ENCODE data around the gene PLEKHA7. TPM values are rescaled to one million over a fixed set of nuclear protein-coding genes. Genes with fewer than 3 reads are reported as not detected.

PLEKHA7 gene
- polyA plus RNA-seq, 10 donors = 2.9 to 7.8 (median 5.6) TPM

DNA sequence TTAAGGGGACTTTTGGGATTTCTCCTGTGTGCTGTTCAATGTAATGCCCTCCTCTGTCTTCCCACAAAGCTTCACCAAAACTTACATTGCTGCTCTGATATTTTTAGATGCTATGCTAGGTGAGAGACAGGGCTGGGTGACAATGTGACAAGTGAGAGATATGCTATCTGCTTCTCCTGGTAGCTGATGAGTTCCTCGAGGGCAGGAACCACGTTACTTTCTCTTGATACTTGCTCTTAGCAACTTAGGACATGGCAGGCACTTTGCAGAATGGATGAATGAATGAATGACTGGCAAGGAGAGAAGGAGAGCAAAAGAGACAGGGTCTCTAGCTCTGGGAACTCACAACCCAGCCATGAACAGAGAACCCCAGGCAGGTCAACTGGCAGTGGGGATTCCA lies 160.4 kb downstream of the PLEKHA7 start:
- no peak for DNase-seq

DNA sequence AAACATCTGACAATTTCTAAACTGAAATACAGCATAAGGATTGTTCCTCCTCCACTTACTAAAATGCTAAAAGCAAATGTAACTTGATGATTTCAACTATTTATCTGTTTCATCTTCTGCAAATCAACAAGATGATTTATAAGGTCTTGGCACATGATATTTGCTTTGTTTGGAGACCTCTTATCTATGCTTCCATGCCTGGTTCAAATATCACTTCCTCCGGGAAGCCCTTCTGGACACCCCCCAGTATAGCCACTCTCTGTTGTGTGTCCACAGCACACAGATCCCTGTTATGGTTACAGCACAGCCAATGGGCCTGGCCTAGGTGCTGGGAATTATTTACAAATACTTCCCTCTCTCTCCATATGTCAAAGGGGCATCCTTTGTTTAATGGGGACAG lies 160.9 kb downstream of the PLEKHA7 start:
- no peak for DNase-seq

DNA sequence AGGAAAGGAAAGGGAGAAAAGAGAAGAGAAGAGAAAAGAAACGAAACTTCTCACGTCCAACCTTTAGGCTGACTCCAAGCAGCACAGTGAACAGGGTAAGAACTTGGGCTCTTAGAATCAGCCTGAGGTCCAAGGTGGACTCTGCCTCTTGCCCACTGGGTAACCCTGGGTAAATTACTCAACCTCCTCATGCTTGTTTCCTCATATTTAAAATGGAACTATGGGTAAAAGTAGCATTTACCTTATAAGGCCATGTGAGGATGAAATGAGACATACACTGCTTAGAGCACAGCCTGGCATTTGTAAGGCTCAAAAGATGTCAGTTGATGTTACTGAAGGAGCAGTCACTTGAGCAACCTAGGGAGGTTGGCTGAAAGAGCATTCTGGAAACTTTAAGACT lies 167.9 kb downstream of the PLEKHA7 start:
- DNase-seq = no peak

DNA sequence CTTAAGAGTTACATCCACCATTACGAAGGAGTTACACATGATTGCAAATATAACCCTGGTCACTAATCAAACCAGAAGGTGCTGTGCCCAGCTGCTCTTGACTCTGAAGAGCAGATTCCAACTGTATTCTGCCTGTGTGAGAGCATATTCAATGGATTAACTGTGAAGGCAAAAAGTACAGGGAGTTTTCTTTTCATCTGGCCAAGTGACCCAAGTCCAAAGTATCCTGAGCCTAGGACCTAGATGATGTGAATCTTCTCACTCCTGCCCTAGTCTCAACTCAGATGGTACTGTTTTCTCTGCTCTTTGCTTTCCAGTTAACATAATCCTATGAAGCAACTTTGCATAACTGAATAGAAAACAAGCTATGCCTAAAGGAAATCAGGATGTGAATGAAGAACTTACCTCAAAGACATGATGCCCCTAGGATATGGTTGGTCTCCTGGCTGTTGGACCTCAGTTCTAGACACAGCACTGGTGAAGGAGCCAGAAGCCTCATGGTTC lies 169.9 kb downstream of the PLEKHA7 start:
- no peak for DNase-seq

DNA sequence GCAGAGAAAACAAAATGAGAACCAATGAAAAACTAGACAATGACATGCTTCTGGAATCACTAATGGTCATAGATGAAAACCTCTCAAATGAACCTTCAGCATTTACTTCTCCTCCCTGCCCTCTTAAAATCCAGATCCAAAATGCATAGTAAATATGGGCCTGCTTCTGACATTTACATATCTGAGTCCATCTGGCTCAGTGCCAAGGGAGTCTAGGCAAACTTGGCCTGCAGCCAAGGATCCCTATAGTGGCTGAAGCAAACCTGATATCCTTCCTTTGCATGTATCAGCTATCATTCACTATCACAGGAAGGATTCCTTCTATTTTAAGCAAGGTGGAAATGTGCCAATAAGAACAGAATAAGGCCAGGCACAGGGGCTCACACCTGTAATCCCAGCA lies 170.9 kb downstream of the PLEKHA7 start:
- DNase-seq = peak in 1 of 3 donors; percentile 30

DNA sequence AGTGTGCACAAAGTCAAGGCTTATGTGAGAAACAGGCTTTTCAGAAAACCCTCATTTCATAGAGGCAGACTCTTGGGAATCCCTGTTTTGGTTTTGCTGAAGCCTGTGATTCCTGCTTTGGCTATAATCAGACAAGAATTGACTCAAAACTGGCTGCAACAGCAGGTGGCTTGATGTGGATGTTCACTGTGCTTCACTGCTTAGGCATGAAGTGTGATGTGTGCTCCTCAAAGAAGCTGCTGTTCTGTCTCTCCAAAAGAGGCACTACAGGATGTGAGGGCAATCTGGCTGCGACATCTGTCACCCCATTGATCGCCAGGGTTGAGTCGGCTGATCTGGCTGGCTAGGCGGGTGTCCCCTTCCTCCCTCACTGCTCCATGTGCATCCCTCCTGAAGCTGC lies 172.2 kb downstream of the PLEKHA7 start:
- DNase-seq = no peak

DNA sequence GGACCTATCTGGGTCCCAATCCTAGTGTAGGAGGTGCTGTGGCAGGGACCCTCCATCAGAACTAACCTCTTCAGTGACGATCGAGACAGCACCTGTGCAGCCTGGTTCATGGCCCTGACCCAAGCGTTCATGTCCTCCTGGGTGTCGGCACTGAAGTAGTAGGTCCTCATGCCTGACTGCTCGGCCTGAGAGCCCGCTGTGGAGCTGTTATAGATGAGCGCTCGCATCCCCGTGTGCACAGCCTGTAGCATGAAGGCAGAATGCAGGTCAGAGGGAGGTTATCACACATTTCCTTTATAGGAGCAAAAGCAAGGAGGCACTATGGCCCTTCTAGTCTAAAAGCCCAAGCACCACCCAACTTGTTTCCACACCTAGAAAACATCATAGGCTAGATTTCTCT lies 172.7 kb downstream of the PLEKHA7 start:
- no peak for DNase-seq

DNA sequence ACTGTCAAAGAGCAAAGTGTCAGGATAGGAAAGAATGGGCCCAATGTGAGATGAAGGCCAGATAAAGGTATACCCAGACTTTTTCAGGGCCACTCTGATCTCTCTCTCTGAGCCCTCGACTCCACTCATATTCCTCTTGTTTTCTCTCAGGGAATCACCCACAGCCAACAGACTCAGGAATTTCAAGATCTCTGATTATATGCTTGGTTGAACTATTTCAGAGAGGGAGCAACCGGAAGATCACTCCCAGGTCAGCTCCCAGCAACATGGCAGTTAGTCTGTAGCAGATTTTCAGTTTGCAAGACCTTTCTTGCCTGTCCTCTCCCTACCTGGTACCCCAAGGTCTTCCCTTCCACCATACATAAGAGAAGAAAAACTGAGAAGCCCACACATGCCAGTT lies 173.3 kb downstream of the PLEKHA7 start:
- no peak for DNase-seq

DNA sequence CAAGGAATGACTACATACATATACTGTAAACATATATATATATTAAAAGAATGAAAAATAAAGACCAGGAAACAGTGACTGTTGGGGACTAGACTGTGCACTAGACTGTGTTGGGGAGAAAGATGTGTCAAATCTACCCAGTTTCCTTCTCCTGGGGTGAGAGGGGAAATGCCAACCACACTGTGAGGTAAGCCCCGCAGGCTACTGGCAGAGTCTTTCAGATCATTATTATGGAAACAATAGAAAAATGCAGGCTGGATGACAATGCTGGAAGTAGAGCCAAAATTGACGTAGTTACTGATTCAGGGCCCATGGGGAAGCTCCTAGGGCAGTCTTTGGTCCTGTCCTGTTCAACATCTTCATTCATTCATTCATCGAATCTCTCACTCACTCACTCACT lies 174.4 kb downstream of the PLEKHA7 start:
- no peak for DNase-seq

DNA sequence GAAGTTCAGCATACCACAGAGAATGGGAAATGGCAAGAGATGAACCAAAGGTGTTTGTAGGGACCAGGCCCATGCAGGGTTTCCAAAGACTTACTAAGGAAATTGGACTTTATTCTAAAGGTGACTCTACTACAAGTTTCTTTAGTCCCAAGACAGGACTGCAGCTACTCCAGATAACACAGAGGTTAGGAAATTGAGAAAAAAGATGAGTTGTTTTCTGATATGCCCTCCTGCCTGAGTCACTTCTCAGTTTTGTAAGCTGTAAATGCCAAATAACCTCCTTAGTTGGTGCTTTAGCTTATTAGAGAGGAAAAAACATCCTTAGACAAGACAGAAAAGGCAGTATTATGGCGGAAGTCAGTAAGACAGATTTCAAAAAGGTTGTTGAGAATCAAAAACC lies 179.8 kb downstream of the PLEKHA7 start:
- DNase-seq = no peak

DNA sequence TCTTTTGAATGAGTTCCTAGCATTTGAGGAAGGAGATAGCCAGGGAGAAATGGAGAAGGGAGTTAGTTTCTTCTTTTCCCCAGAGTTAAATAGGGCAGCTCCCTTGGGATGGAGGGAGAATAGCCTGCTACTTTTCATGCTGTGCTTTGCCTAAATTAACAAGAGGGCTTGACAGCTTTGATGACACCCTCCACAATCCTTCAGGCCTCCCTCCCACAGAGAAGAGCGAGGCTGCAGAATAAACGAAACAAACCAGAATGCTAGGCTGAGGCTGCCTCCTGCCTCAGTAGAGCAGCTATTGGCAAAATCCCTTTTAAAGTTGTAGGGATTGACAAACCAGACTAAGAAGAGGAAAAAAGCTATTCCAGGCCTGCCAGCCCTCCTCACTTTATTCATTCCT lies 181.2 kb downstream of the PLEKHA7 start:
- DNase-seq = no peak

DNA sequence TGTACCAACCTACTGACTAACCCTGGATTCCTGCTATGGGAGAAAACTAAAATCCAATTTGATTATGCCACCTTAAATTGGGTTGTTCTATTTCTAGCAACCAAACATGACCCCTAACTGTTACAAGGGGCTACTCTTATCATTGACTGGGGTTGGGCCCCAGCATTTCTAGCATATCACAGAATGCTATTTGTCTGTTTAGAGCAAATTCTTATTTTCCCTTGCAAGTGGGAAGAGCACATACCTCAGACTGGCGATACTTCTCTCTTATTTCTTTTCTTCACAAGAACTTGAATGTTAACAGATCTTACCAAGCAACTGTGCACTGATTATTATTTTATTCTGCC lies 182.0 kb downstream of the PLEKHA7 start:
- DNase-seq = no peak

DNA sequence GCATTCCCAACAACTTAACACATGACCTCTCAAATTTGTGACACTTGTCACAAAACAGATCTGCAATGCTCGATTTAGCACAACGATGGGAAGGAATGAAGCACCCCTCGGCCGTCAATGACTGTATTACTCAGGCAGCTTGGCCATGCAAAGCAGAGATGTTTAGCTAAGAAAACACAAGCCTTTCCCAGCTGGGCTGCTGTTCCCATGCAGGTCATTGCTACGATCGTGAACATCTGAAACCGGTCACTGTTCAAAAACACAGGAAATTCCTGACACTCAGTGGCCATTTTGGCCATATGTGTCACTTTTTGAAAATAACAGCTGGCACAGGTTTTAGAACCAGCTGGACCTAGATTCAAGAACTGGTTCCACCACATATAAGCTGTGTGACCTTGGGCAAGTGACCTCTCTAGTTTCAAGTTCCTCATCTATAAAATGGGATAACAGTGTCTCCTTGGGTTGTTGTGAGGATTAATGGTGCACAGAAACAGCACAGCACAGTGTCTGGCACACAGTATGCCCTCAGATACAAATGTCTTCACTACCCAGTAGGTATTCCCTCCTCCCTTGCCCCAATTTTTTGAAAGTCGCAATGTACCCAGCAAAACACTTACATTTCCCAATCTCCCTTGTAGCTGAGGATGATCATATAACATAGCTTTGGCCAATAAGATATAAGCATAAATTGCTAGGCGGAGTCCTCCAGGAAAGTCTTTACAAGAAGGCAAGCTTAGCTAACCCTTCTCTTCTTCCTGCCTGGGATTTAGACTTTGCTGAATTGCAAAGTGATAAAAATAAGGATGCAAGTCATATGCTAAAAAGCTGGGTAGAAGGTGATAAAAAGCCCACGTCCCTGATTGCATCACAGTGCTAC lies 182.7 kb downstream of the PLEKHA7 start:
- no peak for DNase-seq

DNA sequence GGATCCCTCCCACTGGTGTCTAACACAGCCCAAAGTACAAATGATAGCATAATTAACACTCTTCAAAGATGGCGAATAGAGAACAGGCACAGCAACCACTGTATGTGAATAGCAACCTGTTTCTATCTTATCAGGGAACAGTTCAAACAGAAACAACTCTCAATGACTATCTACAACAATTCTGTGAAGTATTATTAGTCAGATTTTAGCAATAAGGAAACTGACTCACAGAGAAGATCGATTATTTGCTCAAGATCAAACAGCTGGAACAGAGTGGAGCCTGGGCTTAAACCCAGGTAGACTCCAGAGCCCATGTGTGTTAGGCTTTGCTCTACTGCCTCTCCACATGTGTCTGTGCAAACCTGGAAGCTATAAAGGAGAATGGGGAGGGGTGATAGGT lies 187.1 kb downstream of the PLEKHA7 start:
- no peak for DNase-seq

DNA sequence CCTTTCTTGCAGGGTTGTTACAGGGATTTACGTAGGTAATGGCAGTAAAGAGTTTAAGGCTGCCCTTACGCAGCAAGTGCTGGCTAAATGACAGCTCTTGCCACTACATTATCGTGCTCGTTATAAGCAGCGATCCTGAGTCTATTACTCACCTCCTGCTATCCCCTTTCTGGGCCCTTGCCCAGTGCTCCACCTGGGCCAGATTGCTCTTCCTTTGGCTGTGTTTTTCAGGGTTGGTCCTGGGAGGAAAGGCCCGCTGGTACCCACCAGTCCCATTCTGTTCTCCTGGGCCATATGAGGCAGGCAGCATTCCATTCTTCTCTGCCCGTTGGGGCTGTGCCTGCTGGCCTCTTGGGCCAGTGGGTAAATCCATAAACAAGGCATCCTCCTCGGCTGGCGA lies 188.2 kb downstream of the PLEKHA7 start:
- DNase-seq = no peak

DNA sequence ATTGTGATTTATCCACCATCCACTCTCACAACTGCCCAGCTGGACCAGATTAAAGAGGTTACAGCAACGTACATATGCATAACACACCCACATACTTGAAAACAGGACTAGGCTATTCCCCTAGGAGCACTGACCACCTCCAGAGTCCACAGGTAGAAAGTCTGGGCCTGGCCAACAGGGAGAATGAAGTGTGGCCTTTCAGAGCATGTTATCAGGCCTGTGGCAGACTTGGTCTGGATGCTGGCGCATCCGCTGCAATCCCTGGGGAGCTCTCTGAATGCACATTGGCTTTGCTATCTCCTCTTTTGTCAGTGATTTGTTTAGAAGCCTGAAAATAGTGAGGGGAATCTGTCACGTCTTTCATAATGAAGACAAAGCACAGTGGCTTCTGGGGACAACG lies 189.1 kb downstream of the PLEKHA7 start:
- no peak for DNase-seq

DNA sequence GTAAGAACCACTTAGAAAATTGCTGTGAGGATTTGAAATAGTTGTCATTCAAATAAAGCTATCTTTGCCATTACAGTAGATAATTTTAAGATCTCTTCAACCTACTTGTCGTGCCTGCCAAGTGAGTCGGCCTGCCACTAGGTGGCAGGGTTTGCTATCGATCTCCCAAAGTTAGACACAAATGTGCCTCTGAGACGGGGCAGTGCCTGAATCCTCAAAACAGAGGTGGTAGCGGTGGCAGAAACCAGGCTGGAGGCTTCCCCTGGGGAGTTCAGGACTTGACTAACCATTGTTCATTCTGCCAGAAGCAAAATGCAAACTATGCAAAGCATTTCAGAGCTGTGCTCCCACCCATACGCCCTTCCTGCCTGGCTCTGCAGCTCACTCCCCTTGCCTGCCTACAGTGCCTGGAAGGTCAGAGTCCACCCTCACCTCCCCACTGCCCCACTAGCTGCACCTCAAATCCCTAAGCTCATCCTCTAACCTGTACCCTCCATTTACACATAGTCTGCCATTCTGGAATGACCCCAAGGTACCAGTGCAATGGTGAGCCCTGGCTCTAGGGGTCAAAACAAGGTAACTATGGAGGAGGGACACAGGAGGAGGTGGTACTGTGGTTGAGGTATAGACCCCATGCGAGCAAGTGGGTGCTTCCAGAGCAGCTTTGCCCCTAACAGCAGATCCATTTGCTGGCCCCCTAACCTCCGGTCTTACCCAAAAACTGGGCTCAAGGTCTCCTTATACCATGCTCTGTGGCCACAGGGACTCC lies 193.7 kb downstream of the PLEKHA7 start:
- peak; percentile 66 to 83 (median 79) for DNase-seq

DNA sequence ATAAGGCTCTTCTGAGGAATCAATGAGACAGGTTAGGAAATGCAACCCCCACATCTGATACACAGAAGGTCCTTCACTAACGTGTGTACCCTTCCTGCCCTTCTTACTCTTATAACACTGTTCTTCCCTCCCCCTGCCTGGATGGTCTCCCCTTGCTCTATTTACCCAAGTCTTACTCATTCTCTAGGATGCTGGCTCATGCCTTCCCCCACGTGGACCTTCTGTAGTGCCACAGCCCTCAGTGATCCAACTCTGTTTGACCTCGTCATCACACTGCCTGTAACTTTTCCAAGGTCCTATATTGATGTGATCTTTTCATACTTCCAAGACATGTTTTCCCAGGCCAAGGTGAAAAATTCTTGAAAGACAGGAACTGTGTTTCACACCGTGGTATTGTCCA lies 195.9 kb downstream of the PLEKHA7 start:
- DNase-seq = no peak

DNA sequence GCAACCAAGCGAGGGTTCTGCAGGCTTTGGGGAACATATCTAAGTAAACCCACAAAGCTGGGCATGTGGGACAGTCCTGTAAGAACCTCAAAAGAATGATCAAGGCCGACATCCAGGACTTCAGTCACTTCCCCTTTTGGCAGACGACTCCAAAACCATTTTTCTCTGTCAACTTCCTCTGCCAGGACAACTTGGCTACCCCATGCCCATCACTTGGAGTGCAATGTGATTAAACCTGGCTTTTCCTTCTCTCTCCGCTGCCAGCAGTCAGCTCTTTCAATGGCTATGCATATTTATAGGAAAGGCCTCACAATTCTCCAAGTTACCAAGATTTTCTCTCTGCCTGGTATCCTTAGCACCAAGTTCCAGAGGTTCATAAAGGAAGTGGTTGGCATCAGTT lies 196.9 kb downstream of the PLEKHA7 start:
- DNase-seq = no peak

DNA sequence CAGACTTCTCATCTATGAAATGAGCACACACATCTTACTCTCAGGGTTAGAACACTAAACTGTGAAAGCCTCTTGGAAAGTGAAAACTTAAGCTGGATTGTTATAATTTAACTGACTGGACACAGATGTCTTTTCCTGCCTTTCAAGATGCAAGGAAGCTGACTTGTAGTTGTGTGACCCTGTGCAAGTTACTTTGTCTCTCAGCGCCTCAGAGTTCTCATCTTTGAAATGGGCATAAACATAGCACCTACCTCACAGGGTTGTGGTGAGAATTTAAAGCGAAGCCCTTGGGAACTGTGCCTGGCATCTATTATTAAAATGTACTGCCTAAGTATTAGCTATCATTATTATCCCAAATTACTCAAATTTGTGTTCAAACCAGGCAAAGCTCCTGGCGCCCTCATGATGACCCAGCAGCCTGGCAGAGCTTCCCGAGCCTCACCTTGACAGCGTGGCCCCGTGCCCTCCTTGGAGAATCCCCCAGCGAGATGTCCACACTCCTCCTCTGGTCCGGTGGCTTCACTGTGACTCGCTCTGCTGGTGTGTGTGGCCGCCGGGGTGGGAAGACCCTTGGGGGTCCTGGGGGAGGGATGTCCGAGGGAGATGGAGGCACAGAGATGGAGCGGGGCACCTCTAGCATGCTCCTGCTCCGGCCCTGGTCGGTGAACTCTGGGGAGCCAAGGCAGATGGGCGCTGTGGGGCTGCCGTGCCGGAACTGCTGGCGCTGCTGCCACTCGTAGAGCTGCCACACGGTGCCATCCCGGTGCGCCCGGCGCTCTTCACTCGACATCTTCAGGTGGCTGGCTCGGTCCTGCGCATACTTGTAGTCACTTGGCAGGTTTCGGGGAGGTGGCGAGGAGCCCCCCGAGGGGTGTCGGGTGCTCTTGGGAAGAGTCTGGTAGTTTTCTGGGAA lies 197.6 kb downstream of the PLEKHA7 start:
- DNase-seq = no peak

DNA sequence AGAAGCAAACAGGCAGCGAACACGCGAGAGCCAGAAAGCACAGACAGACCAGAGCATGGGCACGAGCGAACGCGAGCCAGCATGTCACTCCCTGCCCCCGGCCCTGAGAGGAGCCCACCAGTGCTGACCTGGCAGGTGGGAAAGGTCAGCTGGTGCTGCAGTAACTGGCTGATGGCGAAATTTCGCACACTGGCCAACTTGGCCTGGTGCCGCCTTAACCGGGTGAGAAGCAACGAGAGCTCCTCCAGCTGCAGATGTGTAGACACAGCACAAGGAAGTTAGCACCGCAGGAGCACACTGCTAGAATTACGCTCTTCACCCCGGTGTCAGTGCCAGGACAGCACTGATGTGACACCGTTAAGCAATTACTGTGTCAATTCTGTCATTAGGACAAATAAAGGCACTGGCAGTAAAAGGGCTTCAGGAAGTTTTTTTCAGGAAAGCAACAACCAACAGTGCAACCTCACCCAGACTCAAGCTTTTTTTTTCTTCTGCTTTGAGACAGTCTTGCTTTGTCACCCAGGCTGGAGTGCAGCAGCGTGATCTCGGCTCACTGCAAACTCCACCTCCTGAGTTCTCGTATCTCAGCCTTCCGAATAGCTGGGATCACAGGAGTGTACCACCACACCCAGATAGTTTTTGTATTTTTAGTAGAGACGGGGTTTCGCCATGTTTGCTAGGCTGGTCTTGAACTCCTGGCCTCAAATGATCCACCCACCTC lies 199.0 kb downstream of the PLEKHA7 start:
- peak in 1 of 3 donors; percentile 79 for DNase-seq

Measured in muscle of back (tissue), 11 donors.